ENCODE results near the gene TBC1D8. TPM values are rescaled to one million over a fixed set of nuclear protein-coding genes. Genes with fewer than 3 reads are reported as not detected.

The TBC1D8 gene
- total RNA-seq, 2 donors from 2014 or later = 63.8 to 111 TPM

DNA sequence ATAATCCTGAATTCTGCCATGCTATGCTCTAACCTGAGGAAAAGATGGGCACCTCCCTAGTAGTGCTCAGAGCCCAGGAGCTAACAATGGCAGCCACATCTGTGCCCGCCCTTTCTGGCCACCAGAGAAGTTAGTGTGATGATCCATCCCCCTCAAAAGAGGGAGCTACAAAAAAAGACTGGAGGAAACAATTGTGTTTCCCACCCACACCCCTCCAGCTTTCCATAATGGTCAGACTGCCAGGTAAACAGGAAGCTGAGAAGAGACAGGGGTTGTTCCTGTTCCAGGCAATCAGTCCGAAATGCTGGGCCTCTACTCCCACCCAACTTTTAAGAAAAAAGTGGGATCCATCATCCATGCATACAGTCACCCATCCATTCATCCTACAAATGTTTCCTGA, 3.2 kb downstream of the TBC1D8 start:
- H3K4me3 ChIP-seq = no peak overlapping the region

DNA sequence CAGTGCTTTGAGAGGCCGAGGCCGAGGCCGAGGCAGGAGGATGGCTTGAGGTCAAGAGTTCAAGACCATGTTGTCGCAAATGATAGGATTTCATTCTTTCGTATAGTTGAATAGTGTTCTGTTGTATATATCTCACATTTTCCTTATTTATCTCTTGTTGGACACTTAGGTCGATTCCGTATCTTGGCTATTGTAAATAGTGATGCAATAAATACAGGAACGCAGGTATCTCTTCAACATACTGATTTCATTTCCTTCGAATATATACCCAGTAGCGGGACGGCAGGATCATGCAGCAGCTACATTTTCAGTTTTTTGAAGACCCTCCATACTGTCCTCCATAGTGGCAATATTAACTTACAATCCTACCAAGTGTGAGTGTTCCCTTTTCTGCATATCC, 4.1 kb downstream of the TBC1D8 start:
- Histone ChIP-seq H3K4me3 (no peak overlapping the region), H3K27me3 (no peaks in the 10 kb centered on the region), H3K9me3 (no peaks in the 10 kb centered on the region), H3K36me3 (replicated peaks in 1 of 2; ENCODE audit: insufficient read depth in 1 of 2, low read depth in 2 of 2) (no peaks in the 10 kb centered on the region), H3K27ac (no peak overlapping the region), H3K4me1 (peaks cover 55% of the 10 kb centered on the region)
- no peak for TF ChIP-seq POLR2A (IDR thresholded peaks at IDR 0.05)
- TF ChIP-seq, protein P1, sequence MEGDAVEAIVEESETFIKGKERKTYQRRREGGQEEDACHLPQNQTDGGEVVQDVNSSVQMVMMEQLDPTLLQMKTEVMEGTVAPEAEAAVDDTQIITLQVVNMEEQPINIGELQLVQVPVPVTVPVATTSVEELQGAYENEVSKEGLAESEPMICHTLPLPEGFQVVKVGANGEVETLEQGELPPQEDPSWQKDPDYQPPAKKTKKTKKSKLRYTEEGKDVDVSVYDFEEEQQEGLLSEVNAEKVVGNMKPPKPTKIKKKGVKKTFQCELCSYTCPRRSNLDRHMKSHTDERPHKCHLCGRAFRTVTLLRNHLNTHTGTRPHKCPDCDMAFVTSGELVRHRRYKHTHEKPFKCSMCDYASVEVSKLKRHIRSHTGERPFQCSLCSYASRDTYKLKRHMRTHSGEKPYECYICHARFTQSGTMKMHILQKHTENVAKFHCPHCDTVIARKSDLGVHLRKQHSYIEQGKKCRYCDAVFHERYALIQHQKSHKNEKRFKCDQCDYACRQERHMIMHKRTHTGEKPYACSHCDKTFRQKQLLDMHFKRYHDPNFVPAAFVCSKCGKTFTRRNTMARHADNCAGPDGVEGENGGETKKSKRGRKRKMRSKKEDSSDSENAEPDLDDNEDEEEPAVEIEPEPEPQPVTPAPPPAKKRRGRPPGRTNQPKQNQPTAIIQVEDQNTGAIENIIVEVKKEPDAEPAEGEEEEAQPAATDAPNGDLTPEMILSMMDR (IDR thresholded peaks at IDR 0.05) = no peak
- DNase-seq = no peak
- no peak for ATAC-seq
- intact Hi-C loops (cut with DNase I) = no loop called here
- WGBS, 2 donors = 83 to 87% methylated on average over 11 of the region's 11 CpGs

More for the DNA sequence above, 3.2 kb downstream of the TBC1D8 start:
- DNase-seq (no peak), ATAC-seq (no peak)
- Histone ChIP-seq H3K27ac (no peak overlapping the region), H3K9me3 (no peaks in the 10 kb centered on the region), H3K27me3 (no peaks in the 10 kb centered on the region), H3K36me3 (replicated peaks in 1 of 2; ENCODE audit: insufficient read depth in 1 of 2, low read depth in 2 of 2) (no peaks in the 10 kb centered on the region), H3K4me1 (peaks cover 63% of the 10 kb centered on the region)
- intact Hi-C loops (cut with DNase I) = no loop called here
- 64 to 87% methylated on average over 2 of the region's 2 CpGs for WGBS, 2 donors
- TF ChIP-seq, protein P1 (IDR thresholded peaks at IDR 0.05) = no peak
- no peak for TF ChIP-seq POLR2A (IDR thresholded peaks at IDR 0.05)

DNA sequence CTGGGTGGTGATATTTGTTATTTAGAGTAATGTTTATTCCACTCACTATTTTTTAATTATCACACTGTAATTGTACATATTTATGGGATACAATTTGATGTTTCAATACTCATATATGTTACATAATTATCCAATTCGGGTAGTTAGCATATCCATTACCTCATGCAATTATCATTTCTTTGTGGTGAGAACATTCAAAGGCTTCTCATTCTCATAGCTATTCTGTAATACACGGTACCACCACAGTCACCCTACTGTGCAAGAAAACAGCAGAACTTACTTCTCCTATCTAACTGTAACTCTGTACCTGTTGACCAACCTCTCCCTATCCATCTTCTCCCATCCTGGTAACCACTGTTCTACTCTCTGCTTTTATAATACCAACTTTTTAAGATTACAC, 4.6 kb downstream of the TBC1D8 start:
- 66% methylated on average over 2 of the region's 2 CpGs for WGBS, 2 donors
- no peak overlapping the region for H3K27ac ChIP-seq
- intact Hi-C loops (cut with DNase I) = no loop called here
- TF ChIP-seq, protein P1 (IDR thresholded peaks at IDR 0.05) = no peak
- TF ChIP-seq POLR2A (IDR thresholded peaks at IDR 0.05) = no peak
- no peaks in the 10 kb centered on the region for H3K27me3 ChIP-seq
- ATAC-seq (no peak), DNase-seq (no peak)
- no peaks in the 10 kb centered on the region for H3K36me3 ChIP-seq (replicated peaks in 1 of 2; ENCODE audit: insufficient read depth in 1 of 2, low read depth in 2 of 2)
- peaks cover 55% of the 10 kb centered on the region for H3K4me1 ChIP-seq
- no peaks in the 10 kb centered on the region for H3K9me3 ChIP-seq
- no peak overlapping the region for H3K4me3 ChIP-seq

DNA sequence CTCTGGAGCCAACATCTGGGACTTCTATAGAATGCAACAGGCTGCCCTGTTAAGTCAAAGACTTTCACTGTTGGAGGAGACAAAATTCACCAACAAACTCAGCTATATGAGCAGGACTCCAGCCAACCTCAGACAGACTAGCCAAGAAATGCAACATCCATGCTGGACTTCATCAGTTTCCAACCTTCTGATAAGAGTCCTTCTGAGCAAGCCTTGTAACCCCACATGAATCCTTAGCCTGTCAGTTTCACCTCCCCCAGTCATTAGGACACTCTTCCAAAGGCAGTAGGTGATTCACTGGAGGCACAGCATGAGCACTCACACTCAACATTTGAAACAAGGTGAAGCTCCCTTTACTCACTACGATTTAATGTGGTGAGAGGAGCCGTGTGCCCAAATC, 5.8 kb downstream of the TBC1D8 start:
- no peaks in the 10 kb centered on the region for H3K9me3 ChIP-seq
- H3K36me3 ChIP-seq (replicated peaks in 1 of 2; ENCODE audit: insufficient read depth in 1 of 2, low read depth in 2 of 2) = no peaks in the 10 kb centered on the region
- no peak for ATAC-seq
- H3K4me1 ChIP-seq = peaks cover 66% of the 10 kb centered on the region
- H3K4me3 ChIP-seq = no peak overlapping the region
- intact Hi-C loops (cut with DNase I) = no loop called here
- DNase-seq = no peak
- TF ChIP-seq POLR2A (IDR thresholded peaks at IDR 0.05) = no peak
- TF ChIP-seq, protein P1 (IDR thresholded peaks at IDR 0.05) = no peak
- no peak overlapping the region for H3K27ac ChIP-seq
- 86 to 92% methylated on average over 2 of the region's 2 CpGs for WGBS, 2 donors
- no peaks in the 10 kb centered on the region for H3K27me3 ChIP-seq

DNA sequence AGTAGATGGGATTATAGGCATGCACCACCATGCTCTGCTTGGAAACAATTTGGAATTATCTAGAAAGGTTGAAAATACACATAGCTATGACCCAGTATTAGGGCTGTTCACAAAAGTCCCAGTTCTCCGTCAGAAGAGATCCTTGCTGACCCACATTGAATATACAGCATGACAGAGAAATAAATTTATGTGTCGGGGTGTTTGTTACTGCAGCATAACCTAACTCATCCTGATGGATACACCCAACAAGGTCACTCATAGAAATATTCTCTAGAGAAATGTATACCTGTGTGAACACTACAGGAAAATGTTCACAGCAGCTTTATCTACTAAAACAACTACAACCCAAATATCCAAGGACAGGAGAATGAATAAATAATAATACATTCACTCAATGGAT, 9.0 kb downstream of the TBC1D8 start:
- intact Hi-C loops (cut with DNase I) = no loop called here
- ATAC-seq (no peak), DNase-seq (no peak)
- TF ChIP-seq, protein P1 (IDR thresholded peaks at IDR 0.05) = no peak
- TF ChIP-seq POLR2A (IDR thresholded peaks at IDR 0.05) = no peak
- H3K4me1 ChIP-seq = peaks cover 65% of the 10 kb centered on the region
- H3K4me3 ChIP-seq = no peak overlapping the region
- 83 to 97% methylated on average over 2 of the region's 2 CpGs for WGBS, 2 donors
- H3K36me3 ChIP-seq (replicated peaks in 1 of 2; ENCODE audit: insufficient read depth in 1 of 2, low read depth in 2 of 2) = no peaks in the 10 kb centered on the region
- no peaks in the 10 kb centered on the region for H3K27me3 ChIP-seq
- no peaks in the 10 kb centered on the region for H3K9me3 ChIP-seq
- no peak overlapping the region for H3K27ac ChIP-seq

All from body of pancreas (tissue), 4 donors.